Measurements from ENCODE around the gene ITGB6.
A peak's percentile ranks its signal among the peaks of the same experiment; 100 is the strongest.

Gene ITGB6

GRCh38 chr2:160222546-160223283 is 22.6 kb upstream of the ITGB6 start:
- no peak for DNase-seq

DNA sequence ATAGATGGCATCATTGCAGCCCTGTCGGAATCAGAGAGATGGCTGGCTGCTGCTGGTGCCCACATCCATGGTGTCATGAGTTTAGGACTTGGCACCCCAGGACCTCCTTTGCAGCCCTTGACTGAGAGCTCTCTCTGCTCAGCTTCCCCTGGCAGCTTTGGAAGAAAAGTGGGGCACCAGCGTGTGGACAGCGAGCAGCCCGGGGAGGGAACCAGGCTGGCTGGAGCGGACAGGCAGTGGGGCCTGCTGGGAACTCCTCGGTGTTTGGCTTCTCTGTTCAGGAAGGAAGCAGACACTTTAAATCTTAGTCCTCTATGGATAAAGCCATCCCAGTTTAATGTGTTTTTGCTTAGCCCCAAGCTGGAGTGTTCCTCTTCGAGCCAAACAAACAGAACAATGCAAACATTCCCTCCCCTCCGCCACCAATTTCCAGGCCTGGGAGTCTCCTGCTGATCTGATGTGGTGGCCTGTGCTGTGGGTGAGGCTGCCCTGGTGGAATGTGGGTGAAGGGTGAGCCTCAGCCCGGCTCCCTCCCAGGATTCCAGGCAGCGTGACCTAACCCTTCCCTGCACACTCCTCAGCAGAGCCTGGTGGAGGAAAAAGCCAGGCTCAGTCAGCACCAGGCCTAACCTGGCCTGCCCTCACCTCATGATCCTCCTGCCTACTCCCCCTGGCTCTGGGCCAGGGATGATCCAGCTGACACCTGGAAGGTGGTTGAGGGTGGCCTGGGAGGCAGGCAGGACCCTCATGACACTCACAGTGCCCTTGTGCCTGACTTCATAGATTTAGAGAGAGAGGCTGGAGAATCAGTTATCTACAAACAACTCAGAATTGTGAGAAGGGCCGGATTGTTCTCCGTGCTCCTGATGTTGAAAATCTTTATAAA is 21.6 kb upstream of the ITGB6 start:
- DNase-seq, result no peak

- DNase-seq, result no peak
Measured at GRCh38 chr2:160220545-160221009, 20.5 kb upstream of the ITGB6 start.

DNA sequence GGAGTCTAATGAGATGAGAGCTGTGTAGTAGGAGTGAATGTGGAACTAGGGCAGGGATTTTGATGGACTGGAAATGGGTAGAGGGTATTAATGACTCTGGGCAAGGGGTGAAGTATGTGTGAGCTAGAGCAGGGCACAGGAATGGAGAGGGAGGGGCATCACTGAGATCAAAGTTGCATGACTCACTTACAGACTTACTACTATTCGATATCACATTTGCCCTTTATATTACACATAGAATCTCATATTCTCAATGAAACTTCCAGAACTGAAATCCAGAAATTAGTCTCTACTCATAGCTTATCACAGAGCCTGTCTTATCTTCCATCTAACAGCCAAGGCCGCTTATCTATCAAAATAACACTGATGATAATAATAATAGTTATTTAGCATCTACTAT is 20.0 kb upstream of the ITGB6 start:
- DNase-seq, result no peak

DNA sequence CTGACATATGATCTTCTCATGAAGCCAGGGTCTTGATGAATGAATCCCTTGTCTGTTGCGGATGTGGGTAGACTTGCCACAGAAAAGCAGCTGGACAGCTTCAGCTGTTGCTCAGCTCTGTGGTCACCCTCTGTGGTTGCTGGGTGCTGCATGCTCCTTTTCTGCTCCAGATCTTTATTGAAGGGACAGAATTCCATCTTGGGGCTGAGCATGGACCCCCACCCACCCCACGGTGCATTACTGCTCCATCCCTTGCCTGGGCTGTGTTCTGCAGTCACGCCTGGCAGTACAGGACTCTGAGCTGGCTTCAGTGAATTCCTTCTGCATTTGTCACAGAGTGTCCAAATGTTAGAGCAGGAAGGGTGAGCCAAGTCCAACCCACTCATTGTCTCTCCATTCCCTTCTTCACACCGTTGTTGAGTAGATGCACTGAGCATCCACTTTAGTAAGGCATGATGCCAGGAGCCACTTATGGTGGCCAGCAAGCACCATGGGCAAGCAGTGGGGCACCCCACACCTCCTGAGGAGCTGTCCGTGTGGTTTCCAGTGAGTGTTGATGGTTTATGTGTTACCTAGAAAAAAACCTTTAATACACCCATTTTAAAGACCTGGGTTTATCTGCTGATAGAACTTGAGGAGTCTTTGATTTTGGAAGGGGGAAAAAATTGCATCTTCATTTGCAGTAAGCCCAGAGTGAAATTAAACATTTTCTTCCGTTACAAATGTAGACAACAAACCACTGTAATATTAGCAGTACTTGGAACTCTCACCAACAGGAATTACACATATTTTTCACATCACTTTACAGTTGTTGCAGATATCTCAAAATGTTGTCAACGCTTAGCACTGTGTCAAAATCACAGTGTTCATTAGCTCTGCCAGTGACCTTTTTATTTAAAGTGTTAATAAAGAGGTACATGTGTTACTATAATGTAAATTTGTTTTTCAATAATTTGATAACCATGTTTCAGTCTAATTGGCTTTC is 14.7 kb upstream of the ITGB6 start:
- DNase-seq, result no peak

DNA sequence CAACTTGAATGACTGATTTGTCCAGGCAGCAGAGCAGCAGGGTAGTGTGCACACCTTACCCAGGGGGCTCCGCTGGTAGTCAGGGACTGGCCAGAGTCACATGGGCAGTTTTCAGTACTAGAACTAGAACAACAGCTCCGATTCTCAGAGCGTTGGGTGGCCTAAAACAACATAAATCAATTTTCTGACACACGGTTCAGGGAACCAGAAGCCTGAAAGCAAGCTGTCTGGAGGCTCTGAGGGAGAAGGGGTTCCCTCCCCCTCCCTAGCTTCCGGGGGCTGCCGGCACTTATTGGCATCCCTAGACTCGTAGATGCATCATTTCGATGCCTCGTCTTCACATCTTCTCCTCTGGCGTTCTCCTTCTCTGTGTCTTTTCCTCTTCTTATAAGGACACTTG is 13.4 kb upstream of the ITGB6 start:
- DNase-seq, result no peak

DNA sequence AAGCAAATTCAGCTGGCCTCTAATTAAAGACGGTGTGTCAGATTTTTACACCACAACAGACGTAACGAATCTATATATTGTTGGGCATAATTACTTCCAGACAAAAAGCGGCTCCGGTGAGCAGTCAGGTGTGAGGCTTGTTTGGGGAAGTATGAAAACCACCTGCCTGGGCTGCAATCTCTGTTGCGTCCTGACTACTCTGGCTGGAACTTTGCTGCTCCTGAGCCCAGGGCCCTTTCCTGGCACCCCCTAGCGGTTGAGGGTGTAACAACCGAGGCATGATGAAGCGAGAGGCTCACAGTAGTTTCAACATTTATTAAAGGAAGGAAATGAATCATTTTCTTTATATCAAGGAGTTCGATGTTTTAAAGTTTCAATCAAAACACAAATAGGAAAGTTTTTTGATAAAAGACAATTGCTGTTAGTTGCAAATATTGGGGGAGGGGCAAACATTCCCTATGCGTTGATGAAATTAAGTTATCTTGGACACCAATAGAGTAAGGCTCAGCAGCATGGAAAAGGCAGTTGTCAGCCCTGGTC is 10.6 kb upstream of the ITGB6 start:
- DNase-seq, result peak; percentile 45

GRCh38 chr2:160209516-160209856 is 9.4 kb upstream of the ITGB6 start:
- no peak for DNase-seq

DNA sequence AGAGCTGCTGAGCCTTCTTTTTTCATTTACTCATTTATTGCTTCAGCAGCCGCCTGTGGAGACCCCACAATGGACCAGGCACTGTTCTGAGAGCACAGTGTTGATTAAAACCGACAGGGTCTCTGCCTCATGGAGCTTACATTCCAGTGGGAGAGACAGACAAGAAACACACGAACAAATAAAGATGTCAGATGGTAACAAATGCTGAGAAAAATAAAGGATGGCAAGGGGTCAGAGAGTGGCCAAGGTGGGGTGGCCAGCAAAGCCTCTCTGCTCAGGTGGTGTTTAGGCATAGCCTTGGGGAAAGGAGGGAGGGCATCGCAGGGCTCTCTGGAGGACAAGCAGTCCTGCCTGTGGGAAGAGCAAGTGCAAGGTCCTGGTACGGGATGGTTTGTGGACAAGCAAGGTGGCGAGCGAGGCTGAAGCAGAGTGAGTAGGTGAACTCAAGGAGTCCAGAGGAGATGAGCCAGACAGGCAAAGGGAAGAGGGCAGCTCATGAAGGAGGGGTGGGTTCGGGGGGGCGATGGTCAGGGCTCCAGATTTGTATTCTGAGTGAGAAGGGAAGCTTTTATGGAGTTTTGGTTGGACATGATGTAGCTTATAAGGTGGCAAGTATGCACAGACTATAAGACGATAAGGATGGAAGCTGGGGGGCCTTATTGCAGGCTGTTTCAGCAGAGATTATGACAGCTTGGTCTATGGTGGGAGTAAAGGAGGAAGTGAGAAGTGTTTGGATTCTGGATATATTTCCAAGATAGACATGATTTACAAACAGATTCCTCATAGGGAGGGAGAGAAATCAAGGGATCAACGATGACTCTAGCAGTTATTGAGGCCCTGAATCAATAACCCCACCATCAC is 8.8 kb upstream of the ITGB6 start:
- DNase-seq, result no peak

- DNase-seq, result peak; percentile 27
Measured at GRCh38 chr2:160207804-160208654, 8.0 kb upstream of the ITGB6 start.

- no peak for DNase-seq
Measured at GRCh38 chr2:160207271-160207670, 7.2 kb upstream of the ITGB6 start.

DNA sequence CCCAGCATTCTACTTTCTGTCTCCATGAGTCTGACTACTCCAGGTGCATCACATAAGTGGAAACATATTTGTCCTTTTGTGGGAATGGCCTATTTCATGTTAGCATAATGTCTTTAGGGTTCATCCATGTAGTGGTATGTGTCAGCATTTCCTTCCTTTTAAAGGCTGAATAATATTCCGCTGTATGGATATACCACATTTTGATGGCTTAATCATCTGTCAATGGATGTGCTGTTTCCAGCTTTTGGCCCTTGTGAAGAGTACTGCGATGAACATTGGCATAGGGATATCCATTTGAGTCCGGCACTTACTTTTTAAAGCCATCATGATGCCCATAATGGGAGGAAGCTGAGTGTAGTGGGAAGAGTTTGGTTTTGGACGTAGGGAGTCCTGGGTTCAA is 6.4 kb upstream of the ITGB6 start:
- DNase-seq, result no peak

DNA sequence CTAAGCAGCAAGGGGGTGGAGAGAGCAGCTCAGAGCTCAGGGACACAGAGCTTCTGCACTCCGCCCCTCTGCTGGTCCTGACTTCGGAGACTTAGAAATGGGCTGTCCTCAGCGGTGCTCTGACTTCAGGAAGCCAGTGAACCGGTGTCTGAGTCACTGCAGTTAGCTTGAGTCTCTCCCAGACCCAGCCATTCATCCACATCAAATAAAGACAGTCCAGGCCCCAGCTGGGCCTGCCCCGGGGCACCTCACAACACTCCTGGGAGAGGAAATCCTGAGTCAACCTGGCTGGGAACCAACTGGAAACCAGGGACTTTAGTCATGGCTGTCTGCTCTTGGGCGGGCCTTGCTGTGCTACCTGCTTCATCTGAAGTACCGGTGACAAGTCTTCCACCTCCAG is 5.4 kb upstream of the ITGB6 start:
- no peak for DNase-seq

DNA sequence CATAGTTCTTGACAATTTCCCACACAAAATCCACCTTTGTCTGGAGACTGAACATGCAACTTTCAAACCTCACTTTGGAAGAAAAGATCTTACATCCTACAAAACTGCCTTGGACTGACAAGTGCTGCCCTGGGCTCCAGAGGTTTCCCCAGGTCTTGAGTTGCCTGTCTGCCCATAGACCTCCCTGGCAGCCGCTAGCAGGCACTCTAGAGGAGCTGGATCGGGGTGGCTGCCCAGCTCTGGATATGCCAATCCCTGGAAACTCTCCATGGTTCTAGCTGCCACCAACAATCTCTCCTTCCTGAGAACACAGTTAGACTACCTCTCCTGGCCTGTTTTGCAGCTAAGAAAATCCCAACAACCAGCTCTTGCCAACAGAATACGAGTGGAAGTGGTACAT is 3.4 kb upstream of the ITGB6 start:
- no peak for DNase-seq

DNA sequence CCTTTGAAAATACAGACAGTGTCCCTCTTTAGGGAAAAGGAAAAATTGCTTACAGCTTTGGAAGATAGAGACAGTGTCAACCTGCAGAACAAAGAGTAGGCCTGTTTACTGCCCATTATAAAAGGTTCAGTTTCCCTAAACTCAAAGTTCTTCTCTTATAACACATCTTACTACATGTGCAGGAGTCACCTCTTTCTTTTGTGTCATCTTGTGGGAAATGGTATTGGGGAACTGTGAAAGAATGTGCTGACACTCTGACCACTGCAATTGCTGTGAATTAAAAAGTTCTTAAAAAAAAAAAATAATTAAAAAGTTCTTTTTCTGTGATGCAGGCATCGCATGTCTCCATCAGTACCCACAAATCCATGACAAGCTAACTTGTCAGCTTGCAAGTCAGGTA is 2.9 kb upstream of the ITGB6 start:
- no peak for DNase-seq

DNA sequence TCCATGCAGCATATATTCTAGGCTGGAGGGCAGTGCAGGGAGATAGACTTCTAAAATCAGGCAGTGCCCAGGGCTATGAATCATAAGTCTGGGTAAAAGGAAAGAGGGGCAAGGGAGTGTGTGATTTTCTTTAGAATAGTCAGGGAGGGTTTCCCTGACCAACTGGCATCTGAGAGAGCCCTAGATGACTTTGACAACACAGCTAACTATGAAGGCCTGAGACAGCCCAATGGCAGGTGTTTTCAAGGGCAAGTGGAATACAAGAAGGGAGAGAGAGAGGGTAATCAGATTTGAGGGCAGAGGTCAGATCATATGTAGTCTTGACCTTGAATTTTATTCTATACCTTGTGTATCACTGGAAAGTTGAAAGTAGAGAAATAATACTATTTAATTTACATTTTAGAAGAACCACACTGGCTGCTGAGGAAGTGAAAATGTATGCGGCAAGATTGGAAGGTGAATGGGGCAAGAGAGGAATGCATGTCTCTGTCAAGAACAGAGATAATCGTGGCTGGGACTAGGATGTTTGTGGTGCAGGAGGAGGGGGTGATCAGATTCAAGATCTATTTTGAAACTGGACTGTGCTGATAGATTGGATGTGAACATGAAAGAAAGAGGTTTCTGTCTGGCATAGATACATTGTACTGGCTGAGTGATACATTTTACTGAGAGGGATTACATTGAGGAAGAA is 1.9 kb upstream of the ITGB6 start:
- DNase-seq, result no peak

DNA sequence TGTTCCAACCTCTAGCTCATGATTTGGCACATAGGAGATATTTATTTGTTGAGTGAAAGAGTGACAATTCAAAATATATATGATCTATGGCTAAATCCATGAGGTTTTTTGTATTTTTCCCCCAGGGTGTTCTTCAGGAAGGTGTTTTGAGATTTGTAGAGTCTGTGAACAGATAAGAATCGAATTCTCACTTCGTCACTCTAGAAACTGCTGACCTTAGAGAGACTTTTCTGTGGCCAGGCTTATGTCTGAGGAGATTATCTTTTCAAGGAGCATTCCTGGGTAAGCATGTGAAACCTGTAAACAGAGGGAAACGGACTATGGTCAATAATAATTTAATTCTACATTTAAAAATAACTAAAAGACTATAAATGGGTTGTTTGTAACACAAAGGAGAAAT is 849 bp upstream of the ITGB6 start:
- DNase-seq, result no peak

DNA sequence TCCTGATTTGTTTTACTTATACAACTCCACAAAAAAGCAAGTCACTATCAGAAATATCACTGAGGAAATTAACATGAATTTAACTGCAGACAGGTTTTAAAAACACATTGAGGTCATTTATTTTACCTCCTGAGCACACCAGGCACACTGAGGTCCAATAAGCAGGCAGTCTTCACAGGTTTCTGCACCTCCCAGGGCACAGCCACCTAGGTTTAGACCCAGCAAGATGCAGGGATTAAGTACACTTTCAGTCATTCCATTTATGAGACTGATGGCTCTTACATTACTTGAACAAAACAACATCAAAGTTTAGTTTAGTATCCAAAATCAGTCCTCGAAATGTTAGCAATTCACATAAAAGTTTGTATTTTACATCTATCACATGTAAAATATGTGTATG is 1.0 kb downstream of the ITGB6 start:
- no peak for DNase-seq

DNA sequence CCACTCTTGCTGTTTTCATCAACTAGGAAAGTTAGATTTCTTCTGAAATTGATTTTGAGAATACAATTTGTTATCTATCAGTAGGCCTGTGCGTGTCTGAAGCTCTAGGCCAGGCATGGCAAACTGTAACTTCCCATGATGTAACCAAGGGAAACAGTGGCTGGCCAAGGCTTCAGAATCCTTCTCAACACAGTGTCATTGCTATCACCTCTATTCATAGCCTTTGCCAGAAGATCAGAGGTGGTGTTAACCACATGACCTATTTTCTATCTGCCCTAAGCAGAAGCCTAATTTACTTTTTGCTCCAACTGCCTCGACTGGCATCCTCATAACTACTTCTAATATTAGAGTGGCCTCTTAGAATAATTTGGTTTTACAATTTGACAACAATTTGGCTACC is 2.5 kb downstream of the ITGB6 start:
- no peak for DNase-seq

- DNase-seq, result no peak
Measured at GRCh38 chr2:160194946-160195345, 5.1 kb downstream of the ITGB6 start.
